Natural killer cell (primary cell): Measurements from ENCODE around the gene PDK1. TPM values are rescaled to one million over a fixed set of nuclear protein-coding genes. Genes with fewer than 3 reads are reported as not detected.
"Not testable (repeated sequence)": the region's sequence is repeated elsewhere in the genome, so short reads cannot be mapped to it uniquely, and the experiment has no call there.

Source experiments
- ATAC-seq, 3 donors: fragments of 150-1000 bp in 2 of 3; fragments of 200-7000 bp in 1 of 3; cut with Tn5 transposase; 1 replicate in 1 of 3; 2 replicates in 2 of 3; pipeline ENCODE4 v1.10.0; 2021; ENCODE audit warnings: mild to moderate bottlenecking in 2 of 3, moderate library complexity in 2 of 3
- DNase-seq, 2 donors: peaks; one replicate each; pipeline versions ENCODE4 v3.0.0 to v3.0.0-alpha.2; 2013 to 2021; ENCODE audit warnings: mixed read lengths in 1 of 2
- H3K27ac ChIP-seq: one replicate; pipeline ENCODE4 v1.5.1; 2013; ENCODE audit warnings: mild to moderate bottlenecking, low read length
- H3K27me3 ChIP-seq: one replicate; pipeline ENCODE4 v1.6.1; 2013; ENCODE audit warnings: low read length; ENCODE audit not compliant: control insufficient read depth, insufficient read depth
- H3K36me3 ChIP-seq: one replicate; pipeline ENCODE4 v1.6.1; 2013; ENCODE audit warnings: low read length; ENCODE audit not compliant: control insufficient read depth, insufficient read depth
- H3K4me1 ChIP-seq: one replicate; pipeline ENCODE4 v1.6.1; 2013; ENCODE audit warnings: low read length; ENCODE audit not compliant: control insufficient read depth, insufficient read depth
- H3K4me3 ChIP-seq: one replicate; pipeline ENCODE4 v1.5.1; 2013; ENCODE audit warnings: low read length
- H3K9me3 ChIP-seq: one replicate; pipeline ENCODE4 v1.6.1; 2013; ENCODE audit warnings: low read length; ENCODE audit not compliant: control insufficient read depth, insufficient read depth
- H3K27ac Mint-ChIP-seq, 2 donors: one replicate each; pipeline ENCODE4 v1.8.0; 2022; ENCODE audit warnings: mild to moderate bottlenecking in 2 of 2, mixed read lengths in 2 of 2, moderate library complexity in 1 of 2
- H3K27me3 Mint-ChIP-seq, 2 donors: one replicate each; pipeline ENCODE4 v1.8.0; 2022; ENCODE audit warnings: low read depth in 2 of 2, mixed read lengths in 2 of 2
- H3K36me3 Mint-ChIP-seq: one replicate; pipeline ENCODE4 v1.8.0; 2022; ENCODE audit warnings: mixed read lengths
- H3K4me1 Mint-ChIP-seq, 2 donors: one replicate each; pipeline ENCODE4 v1.8.0; 2022; ENCODE audit warnings: mixed read lengths in 2 of 2
- H3K4me3 Mint-ChIP-seq: one replicate; pipeline ENCODE4 v1.8.0; 2022; ENCODE audit warnings: mild to moderate bottlenecking, moderate library complexity, mixed read lengths
- H3K9me3 Mint-ChIP-seq, 2 donors: one replicate each; pipeline ENCODE4 v1.8.0; 2022; ENCODE audit warnings: mixed read lengths in 2 of 2
- WGBS: methylation state at CpG from one replicate; pipeline ENCODE4 v1.1.7; 2013; ENCODE audit warnings: missing lambda C conversion rate; ENCODE audit not compliant: insufficient coverage; 5-methylcytosine and 5-hydroxymethylcytosine counted together
- intact Hi-C: fragments of 100-400 bp; cut with micrococcal nuclease; formaldehyde crosslinking; loops from one replicate; pipeline ENCODE4 v1.14.2; 2022
- total RNA-seq, 4 donors: library from RNA; stranded (reverse); fragments of 120-200 nt in 1 of 4; gene quantifications; one replicate each; pipeline versions ENCODE4 v1.2.3 to v1.2.4, GENCODE V29; 2013 to 2022
- TF ChIP-seq, protein P1 (sequence below): fragments of 200-600 bp; IDR thresholded peaks from one replicate; pipeline ENCODE4 v1.8.0; 2022; ENCODE audit warnings: antibody characterized with exemption

Gene PDK1
- total RNA-seq, 3 donors from 2014 or later (not counting 1 experiment from before 2014, with no cell fraction given): 17.3 to 29.1 (median 22.6) TPM

GRCh38 chr2:172531309-172531708 lies 24.6 kb upstream of the PDK1 start:
- Mint-ChIP-seq H3K4me3 (no peak overlapping the region), H3K4me1 (no peaks in the 10 kb centered on the region), H3K9me3 (peaks cover 3 to 8% of the 10 kb centered on the region in 2 donors), H3K27me3 (no peaks in the 10 kb centered on the region), H3K27ac (no peak overlapping the region), H3K36me3 (peaks cover 19% of the 10 kb centered on the region)
- Histone ChIP-seq H3K4me3 (no peak overlapping the region), H3K36me3 (no peaks in the 10 kb centered on the region), H3K4me1 (no peaks in the 10 kb centered on the region), H3K27me3 (no peaks in the 10 kb centered on the region), H3K9me3 (peaks cover 18% of the 10 kb centered on the region), H3K27ac (no peak overlapping the region)
- intact Hi-C loops: no loop called here
- WGBS: 78% methylated on average over 1 of the region's 2 CpGs
- DNase-seq (no peak), ATAC-seq (no peak)
- TF ChIP-seq, protein P1, sequence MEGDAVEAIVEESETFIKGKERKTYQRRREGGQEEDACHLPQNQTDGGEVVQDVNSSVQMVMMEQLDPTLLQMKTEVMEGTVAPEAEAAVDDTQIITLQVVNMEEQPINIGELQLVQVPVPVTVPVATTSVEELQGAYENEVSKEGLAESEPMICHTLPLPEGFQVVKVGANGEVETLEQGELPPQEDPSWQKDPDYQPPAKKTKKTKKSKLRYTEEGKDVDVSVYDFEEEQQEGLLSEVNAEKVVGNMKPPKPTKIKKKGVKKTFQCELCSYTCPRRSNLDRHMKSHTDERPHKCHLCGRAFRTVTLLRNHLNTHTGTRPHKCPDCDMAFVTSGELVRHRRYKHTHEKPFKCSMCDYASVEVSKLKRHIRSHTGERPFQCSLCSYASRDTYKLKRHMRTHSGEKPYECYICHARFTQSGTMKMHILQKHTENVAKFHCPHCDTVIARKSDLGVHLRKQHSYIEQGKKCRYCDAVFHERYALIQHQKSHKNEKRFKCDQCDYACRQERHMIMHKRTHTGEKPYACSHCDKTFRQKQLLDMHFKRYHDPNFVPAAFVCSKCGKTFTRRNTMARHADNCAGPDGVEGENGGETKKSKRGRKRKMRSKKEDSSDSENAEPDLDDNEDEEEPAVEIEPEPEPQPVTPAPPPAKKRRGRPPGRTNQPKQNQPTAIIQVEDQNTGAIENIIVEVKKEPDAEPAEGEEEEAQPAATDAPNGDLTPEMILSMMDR: no peak

GRCh38 chr2:172532461-172532860 lies 23.4 kb upstream of the PDK1 start:
- intact Hi-C loops, H3K27me3 ChIP-seq, H3K4me1 Mint-ChIP-seq, H3K4me1 ChIP-seq, H3K27ac Mint-ChIP-seq, H3K27me3 Mint-ChIP-seq, H3K4me3 Mint-ChIP-seq, H3K9me3 Mint-ChIP-seq, H3K4me3 ChIP-seq, H3K27ac ChIP-seq, DNase-seq, ATAC-seq, H3K36me3 ChIP-seq: not testable (repeated sequence)
- peaks cover 16% of the 10 kb centered on the region for H3K36me3 Mint-ChIP-seq
- H3K9me3 ChIP-seq: peaks cover 15% of the 10 kb centered on the region
- no CpG with 5 or more reads among the region's 2 CpGs for WGBS

DNA sequence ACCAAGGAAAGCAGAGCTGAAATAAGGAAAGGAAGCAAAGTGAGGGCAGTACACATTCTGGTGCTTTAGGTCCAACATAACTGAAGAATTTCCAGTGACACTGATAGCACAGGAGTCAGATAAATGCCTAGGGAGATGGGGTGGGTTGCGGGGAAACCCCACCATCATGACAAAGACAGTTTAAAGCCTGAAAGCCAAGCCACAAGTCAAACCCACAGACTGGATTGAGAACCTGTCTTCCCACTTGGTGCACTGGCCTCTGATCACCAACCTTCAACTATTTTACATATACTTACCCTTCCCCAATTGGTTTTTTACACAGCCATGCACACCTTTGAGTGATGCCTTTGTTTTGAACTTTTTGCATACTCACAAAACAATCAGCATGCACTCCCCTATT lies 22.2 kb upstream of the PDK1 start:
- intact Hi-C loops: no loop called here
- peaks cover 16% of the 10 kb centered on the region for H3K36me3 Mint-ChIP-seq

GRCh38 chr2:172535119-172535518 lies 20.8 kb upstream of the PDK1 start:
- Mint-ChIP-seq H3K4me1 (no peaks in the 10 kb centered on the region), H3K27me3 (no peaks in the 10 kb centered on the region), H3K4me3 (no peak overlapping the region), H3K27ac (no peak overlapping the region), H3K9me3 (no peaks in the 10 kb centered on the region), H3K36me3 (peaks cover 5% of the 10 kb centered on the region)
- H3K4me3 ChIP-seq: no peak overlapping the region
- DNase-seq (no peak), ATAC-seq (no peak)
- TF ChIP-seq, protein P1: no peak
- peaks cover 24% of the 10 kb centered on the region for H3K9me3 ChIP-seq
- no peaks in the 10 kb centered on the region for H3K4me1 ChIP-seq
- H3K27ac ChIP-seq: no peak overlapping the region
- intact Hi-C loops: no loop called here
- 93% methylated on average over 2 of the region's 3 CpGs for WGBS
- no peaks in the 10 kb centered on the region for H3K36me3 ChIP-seq
- no peaks in the 10 kb centered on the region for H3K27me3 ChIP-seq

More for the DNA sequence above, 22.2 kb upstream of the PDK1 start:
- Histone ChIP-seq H3K9me3 (peaks cover 15% of the 10 kb centered on the region), H3K36me3 (no peaks in the 10 kb centered on the region), H3K4me3 (no peak overlapping the region), H3K4me1 (no peaks in the 10 kb centered on the region), H3K27ac (no peak overlapping the region), H3K27me3 (no peaks in the 10 kb centered on the region)
- Mint-ChIP-seq H3K27me3 (no peaks in the 10 kb centered on the region), H3K9me3 (peaks cover 0 to 4% of the 10 kb centered on the region in 2 donors), H3K4me3 (no peak overlapping the region), H3K27ac (no peak overlapping the region), H3K4me1 (no peaks in the 10 kb centered on the region)
- 100% methylated on average over 1 of the region's 1 CpG for WGBS
- TF ChIP-seq, protein P1: no peak
- ATAC-seq (no peak), DNase-seq (no peak)

DNA sequence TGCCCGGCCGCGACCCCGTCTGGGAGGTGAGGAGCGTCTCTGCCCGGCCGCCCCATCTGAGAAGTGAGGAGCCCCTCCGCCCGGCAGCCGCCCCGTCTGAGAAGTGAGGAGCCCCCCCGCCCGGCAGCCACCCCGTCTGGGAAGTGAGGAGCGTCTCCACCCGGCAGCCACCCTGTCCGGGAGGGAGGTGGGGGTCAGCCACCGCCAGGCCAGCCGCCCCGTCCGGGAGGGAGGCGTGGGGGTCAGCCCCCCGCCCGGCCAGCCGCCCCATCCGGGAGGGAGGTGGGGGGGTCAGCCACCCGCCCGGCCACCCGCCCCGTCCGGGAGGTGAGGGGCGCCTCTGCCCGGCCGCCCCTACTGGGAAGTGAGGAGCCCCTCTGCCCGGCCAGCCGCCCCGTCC lies 18.0 kb upstream of the PDK1 start:
- H3K27ac Mint-ChIP-seq, ATAC-seq, H3K4me1 Mint-ChIP-seq, H3K36me3 ChIP-seq, H3K27me3 Mint-ChIP-seq, H3K27ac ChIP-seq, H3K4me1 ChIP-seq, H3K27me3 ChIP-seq, H3K4me3 ChIP-seq, DNase-seq, intact Hi-C loops, H3K9me3 Mint-ChIP-seq, H3K4me3 Mint-ChIP-seq, H3K36me3 Mint-ChIP-seq: not testable (repeated sequence)
- peaks cover 24% of the 10 kb centered on the region for H3K9me3 ChIP-seq
- 98% methylated on average over 17 of the region's 37 CpGs for WGBS
